GM23248 (cell line): ENCODE results near the gene PFKP.

Experiments
- EZH2 ChIP-seq: fragments of 200-600 bp; sonication (generic); IDR thresholded peaks from 2 replicates; pipeline ENCODE4 v1.6.1; 2018; ENCODE audit warnings: antibody characterized with exemption, mild to moderate bottlenecking; ENCODE audit not compliant: insufficient read depth, poor library complexity, severe bottlenecking
- EZH2phosphoT487 ChIP-seq: fragments of 200-600 bp; sonication (generic); IDR thresholded peaks from 2 replicates; pipeline ENCODE4 v1.6.1; 2018; ENCODE audit warnings: antibody characterized with exemption, moderate library complexity, mild to moderate bottlenecking, low read depth; ENCODE audit not compliant: insufficient read depth

- TF ChIP-seq EZH2 (no peak), EZH2phosphoT487 (no peak)
Measured at GRCh38 chr10:3122486-3123205, 55.3 kb downstream of the PFKP start.
